Adipocyte (in vitro differentiated cells): Measurements from ENCODE around the gene EPS8.

ENCODE experiments used
- DNase-seq: peaks from one replicate; pipeline ENCODE4 v3.0.0-alpha.2; 2015; ENCODE audit warnings: low read depth
- H3K27me3 ChIP-seq: replicated peaks from 2 replicates; pipeline ENCODE4 v1.7.0; 2013; ENCODE audit warnings: mild to moderate bottlenecking, low read length, moderate library complexity; ENCODE audit not compliant: control insufficient read depth, insufficient read depth
- H3K36me3 ChIP-seq: 2 replicates; pipeline ENCODE4 v1.7.0; 2013; ENCODE audit warnings: low read length, mild to moderate bottlenecking, moderate library complexity; ENCODE audit not compliant: control insufficient read depth, insufficient read depth, severe bottlenecking
- H3K4me1 ChIP-seq: 2 replicates; pipeline ENCODE4 v1.7.0; 2013; ENCODE audit warnings: mild to moderate bottlenecking, low read length, moderate library complexity; ENCODE audit not compliant: control insufficient read depth, insufficient read depth
- H3K4me3 ChIP-seq: 2 replicates; pipeline ENCODE4 v1.7.0; 2013; ENCODE audit warnings: mild to moderate bottlenecking, low read length, moderate library complexity
- H3K9ac ChIP-seq: 2 replicates; pipeline ENCODE4 v1.7.0; 2013; ENCODE audit warnings: mild to moderate bottlenecking, low read length, moderate library complexity
- H3K9me3 ChIP-seq: 2 replicates; pipeline ENCODE4 v1.7.0; 2013; ENCODE audit warnings: mild to moderate bottlenecking, low read length, moderate library complexity; ENCODE audit not compliant: control insufficient read depth

Gene EPS8

DNA sequence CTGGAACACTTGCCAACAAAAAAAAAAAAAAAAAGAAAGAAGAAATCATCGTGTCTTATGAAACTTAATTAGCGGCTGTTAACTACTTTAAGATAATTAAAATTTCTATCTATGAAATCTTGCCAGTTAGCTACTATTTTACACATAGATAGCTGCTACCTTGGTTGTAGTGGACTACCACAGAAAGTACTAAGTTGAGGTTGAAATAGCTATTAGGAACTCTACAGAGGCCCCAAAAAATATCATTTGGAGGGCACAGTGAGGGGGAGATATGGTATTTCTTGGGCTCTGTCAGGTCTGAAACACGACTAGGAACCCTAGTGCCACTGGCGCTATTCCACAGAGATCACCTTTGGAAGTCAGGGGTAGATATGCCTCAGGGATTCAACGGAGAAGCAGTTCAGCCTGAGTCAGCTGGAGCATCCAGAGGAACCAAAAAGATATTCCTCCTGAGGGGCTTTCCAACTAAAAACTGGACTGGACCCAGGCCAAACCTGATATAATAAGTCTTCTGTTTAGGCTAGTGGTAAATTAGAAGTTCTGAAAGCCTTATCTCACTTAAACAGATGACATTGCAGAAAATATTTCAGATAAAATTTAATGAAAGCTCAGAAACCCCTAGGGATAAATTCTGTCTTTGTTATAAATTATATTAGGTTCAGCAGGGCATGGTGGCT lies 126.1 kb downstream of the EPS8 start:
- peaks cover 27% of the 10 kb centered on the region for H3K4me1 ChIP-seq
- H3K4me3 ChIP-seq = no peak overlapping the region
- H3K36me3 ChIP-seq = peaks cover 87% of the 10 kb centered on the region
- no peak for DNase-seq
- no peaks in the 10 kb centered on the region for H3K9me3 ChIP-seq
- no peak overlapping the region for H3K9ac ChIP-seq
- no peaks in the 10 kb centered on the region for H3K27me3 ChIP-seq

DNA sequence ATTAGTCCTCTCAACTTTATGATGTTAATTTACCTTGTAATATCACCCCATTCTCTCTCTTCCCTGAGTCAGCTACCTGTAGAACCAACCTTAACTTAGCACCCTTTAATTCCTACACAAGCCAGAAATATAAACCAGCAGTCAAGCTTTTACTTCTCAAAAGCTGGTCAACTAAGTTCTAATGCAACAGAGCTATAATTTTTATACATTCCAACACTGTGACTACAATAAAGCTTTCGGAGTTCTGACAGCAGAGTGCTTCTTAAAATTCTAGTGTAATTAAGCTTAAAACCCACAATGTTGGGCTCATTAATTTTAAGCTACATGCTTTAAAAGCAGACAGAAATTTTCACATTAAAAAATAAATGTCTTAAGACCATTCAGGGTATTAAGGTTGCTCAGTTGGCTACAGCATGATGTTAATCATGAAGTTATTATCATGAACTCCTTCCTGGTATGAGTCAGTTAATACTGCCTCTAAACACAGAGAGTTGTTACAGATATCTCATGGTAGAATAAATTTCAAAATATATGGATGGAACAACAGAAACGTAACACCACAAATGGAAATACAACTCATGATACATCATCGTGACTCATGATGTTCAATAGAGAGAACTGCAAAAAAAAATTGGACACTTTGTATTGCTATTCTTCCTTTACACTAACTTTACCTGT lies 126.7 kb downstream of the EPS8 start:
- Histone ChIP-seq H3K36me3 (peaks cover 89% of the 10 kb centered on the region), H3K9ac (peak overlapping the region; percentile 44), H3K4me1 (peaks cover 25% of the 10 kb centered on the region), H3K4me3 (no peak overlapping the region), H3K9me3 (no peaks in the 10 kb centered on the region), H3K27me3 (no peaks in the 10 kb centered on the region)
- DNase-seq = peak; percentile 87

DNA sequence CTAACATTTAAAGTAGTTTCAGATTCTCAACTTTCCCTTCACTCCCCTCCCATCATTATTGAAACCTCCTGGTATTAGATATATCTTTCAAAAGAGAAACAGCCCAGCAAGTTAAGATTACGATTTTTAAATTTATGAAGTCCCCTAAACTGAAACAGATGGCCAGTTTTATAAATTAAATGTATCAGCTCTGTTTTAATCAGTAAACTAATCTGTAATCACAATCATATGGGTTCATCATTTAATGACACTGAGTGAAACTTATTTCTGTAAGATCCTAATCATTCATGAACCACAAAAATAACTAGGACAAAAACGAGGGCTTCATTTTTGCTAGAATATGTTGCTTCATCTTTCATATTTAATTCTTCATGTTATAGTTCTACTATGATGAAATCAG lies 137.8 kb downstream of the EPS8 start:
- H3K9ac ChIP-seq = peak overlapping the region; percentile 23
- H3K4me1 ChIP-seq = peaks cover 33% of the 10 kb centered on the region
- no peaks in the 10 kb centered on the region for H3K27me3 ChIP-seq
- peaks cover 93% of the 10 kb centered on the region for H3K36me3 ChIP-seq
- H3K9me3 ChIP-seq = no peaks in the 10 kb centered on the region
- H3K4me3 ChIP-seq = no peak overlapping the region
- no peak for DNase-seq

DNA sequence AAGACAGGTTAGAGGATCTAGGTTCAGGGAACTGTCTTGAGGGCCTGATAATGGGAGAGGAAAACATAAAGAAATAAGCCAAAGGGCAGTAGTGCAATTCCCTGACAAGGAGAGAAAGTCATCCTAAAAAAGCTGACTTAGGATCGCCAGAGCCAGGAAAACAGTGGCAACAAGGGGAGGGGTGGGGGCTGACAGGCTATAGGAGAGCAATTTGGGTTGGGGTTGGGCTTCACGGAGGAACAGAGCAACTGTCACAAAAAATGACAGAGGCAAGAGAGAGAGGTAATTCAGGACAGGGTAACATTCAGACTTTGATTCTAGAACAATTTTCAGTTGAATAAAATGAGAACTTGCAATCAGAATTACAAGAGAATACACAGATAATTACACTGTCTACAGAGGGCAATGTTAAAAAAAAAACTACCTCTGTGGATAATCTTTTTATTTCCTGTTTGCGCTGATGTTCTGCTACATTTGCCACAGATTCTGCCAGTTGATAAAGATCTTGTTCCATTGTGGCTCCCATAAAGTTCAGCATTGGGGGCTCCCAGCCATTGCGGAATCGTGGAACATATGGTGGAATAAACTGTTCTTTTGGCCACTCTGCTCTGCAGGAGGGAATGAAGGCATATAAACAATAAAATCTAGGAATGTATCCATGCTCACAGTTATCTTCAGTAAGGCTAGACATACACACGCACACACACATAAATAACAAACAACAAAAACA lies 138.6 kb downstream of the EPS8 start:
- DNase-seq = no peak
- peak overlapping the region; percentile 67 for H3K9ac ChIP-seq

DNA sequence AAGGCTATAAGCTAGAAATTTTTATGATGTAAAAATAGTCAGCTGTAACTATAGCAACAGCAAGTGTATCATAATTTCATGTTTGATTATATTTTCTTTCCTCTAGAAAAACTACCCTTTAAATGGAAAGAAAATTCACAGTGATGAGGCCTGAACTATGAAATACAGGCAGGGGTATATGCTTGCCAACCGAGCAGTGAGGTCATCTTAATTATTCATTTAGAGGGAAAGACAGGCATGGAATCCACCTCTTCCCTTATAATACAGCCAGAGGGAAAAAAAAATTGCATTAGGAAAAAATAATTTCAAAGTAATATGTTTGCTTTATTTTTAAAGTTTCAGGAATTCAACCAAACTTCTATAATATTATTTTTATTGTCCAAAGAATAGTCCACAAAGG lies 139.8 kb downstream of the EPS8 start:
- no peak overlapping the region for H3K4me3 ChIP-seq
- H3K4me1 ChIP-seq = peaks cover 43% of the 10 kb centered on the region
- no peaks in the 10 kb centered on the region for H3K9me3 ChIP-seq
- H3K9ac ChIP-seq = peak overlapping the region; percentile 26
- H3K36me3 ChIP-seq = peaks cover 89% of the 10 kb centered on the region
- DNase-seq = no peak
- no peaks in the 10 kb centered on the region for H3K27me3 ChIP-seq

More for the DNA sequence above, 138.6 kb downstream of the EPS8 start:
- Histone ChIP-seq H3K4me3 (peak overlapping the region; percentile 20), H3K4me1 (peaks cover 36% of the 10 kb centered on the region), H3K27me3 (no peaks in the 10 kb centered on the region), H3K9me3 (no peaks in the 10 kb centered on the region), H3K36me3 (peaks cover 93% of the 10 kb centered on the region)

DNA sequence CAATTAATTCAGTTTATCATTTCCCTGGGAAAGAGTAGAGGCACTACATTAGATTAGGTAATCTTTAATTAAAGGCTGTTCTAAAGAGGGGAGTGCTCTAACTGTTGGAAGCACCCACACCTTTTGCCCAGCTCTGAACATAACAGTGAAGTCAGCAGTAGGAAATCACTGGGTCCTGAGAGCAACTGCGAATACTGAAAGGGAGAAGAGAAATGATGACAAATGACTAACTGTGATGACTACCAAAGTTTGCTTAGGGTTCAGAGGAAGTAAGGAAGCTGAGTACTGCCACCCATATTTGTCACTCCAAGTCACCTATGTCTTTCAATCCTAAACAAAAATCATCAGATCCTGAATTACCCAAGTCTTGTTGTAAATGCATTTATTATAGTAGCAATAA lies 140.6 kb downstream of the EPS8 start:
- Histone ChIP-seq H3K27me3 (no peaks in the 10 kb centered on the region), H3K36me3 (peaks cover 88% of the 10 kb centered on the region), H3K9me3 (no peaks in the 10 kb centered on the region), H3K4me3 (no peak overlapping the region), H3K4me1 (peaks cover 48% of the 10 kb centered on the region), H3K9ac (no peak overlapping the region)
- DNase-seq = no peak

DNA sequence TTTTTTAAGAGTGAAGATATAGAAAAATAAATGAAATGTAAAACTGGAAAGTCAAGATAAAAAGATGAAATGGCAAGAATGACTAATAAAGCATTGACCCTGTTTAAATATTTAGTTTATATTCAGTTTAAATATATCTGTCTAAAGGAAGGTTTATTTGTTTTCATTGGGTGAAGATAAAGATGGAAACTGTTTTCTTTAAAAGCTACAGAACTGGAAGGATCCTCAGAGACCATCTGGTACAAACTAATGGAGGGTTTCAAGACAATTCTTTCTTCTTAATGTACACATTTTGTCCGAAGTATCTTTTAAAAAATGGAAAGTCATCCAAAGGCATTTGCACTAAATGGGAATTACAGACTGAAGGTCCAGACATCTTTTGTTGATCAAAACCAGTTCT lies 142.6 kb downstream of the EPS8 start:
- DNase-seq = no peak
- Histone ChIP-seq H3K27me3 (no peaks in the 10 kb centered on the region), H3K9me3 (no peaks in the 10 kb centered on the region), H3K4me3 (no peak overlapping the region), H3K4me1 (peaks cover 48% of the 10 kb centered on the region), H3K36me3 (peaks cover 87% of the 10 kb centered on the region), H3K9ac (no peak overlapping the region)

DNA sequence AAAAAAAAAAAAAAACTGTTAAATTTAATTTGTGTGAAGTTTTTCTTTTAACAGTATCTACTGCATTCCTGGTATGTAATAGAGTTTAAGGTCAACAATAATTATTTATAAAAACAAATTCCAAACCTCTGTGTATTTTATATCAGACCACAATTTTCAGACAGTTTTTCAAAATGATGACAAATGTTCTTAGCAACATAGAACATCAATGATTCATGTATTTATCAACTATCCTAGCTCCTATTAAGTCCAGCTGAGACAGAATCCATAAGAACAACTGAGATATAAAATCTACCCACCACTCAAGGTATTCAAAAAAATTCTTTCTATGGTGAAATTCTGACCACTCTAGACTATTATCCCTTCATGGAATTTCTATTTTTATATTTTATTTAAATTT lies 144.5 kb downstream of the EPS8 start:
- no peaks in the 10 kb centered on the region for H3K27me3 ChIP-seq
- peaks cover 92% of the 10 kb centered on the region for H3K36me3 ChIP-seq
- peak; percentile 44 for DNase-seq
- no peaks in the 10 kb centered on the region for H3K9me3 ChIP-seq
- H3K4me3 ChIP-seq = no peak overlapping the region
- peaks cover 34% of the 10 kb centered on the region for H3K4me1 ChIP-seq
- H3K9ac ChIP-seq = peak overlapping the region; percentile 46

DNA sequence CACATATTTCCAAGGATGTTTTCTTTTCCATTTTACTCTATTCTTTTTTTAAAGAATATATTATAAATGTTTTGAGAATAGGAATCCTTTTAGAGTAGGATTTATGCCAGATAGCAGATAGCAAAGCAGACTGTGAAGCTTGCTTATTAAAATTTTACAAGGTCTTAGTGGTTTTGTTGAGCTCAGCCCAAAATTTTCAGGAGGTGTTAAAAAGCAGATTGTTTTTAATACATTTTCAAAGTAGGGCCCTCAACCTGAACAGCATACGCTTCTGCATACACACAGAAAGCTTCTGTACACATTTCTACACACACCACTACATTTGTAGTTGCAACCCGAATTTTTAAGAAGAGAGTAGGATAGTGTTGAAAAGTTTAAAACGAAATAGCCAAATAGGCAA lies 151.0 kb downstream of the EPS8 start:
- Histone ChIP-seq H3K4me1 (peaks cover 68% of the 10 kb centered on the region), H3K9ac (peak overlapping the region; percentile 77), H3K4me3 (peak overlapping the region; percentile 10), H3K9me3 (no peaks in the 10 kb centered on the region), H3K27me3 (no peaks in the 10 kb centered on the region), H3K36me3 (peaks cover 58% of the 10 kb centered on the region)
- DNase-seq = no peak

DNA sequence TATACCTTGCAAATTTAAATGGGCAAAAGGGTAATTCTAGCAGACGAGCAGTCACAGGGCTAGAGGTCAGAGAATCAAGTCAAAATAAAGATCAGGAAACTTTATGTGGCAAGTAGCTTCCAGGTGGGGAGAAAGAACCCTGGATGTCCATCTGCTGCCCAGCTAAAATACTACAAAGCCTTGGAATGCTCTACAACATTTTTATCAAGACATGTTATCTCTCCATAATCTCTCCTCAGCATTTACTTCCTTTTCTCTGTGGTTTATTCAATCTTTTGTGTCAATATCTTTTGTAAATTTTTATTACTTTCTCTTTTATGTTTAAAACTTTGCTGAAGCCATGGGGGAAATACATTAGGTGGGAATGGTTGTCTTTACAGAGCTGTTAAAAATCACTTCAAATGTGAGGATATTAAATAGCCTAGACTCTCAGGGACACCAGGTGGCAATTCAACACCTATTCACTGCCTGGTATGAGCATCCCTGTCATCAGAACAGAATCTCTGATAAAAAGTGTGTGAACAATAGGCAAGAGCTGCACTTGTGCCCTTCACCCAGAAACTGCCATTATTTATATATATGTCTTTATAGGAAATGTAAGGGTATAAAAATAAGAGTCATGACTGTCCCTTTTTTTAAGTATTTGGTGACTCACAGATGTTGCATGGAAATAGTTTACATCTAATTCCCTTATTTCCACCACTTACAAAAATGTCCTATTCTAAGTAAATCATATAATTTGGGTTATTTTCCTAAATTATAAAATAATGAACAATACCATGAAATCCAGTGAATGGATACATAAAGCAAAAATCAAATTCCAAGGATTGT lies 152.9 kb downstream of the EPS8 start:
- peaks cover 80% of the 10 kb centered on the region for H3K4me1 ChIP-seq
- H3K9me3 ChIP-seq = no peaks in the 10 kb centered on the region
- H3K9ac ChIP-seq = peak overlapping the region; percentile 77
- H3K4me3 ChIP-seq = no peak overlapping the region
- peaks cover 51% of the 10 kb centered on the region for H3K36me3 ChIP-seq
- DNase-seq = no peak
- no peaks in the 10 kb centered on the region for H3K27me3 ChIP-seq
